GM12873 (cell line): Measurements from ENCODE around the gene ERC2.

Experiments
- CTCF ChIP-seq: IDR thresholded peaks from 2 replicates; pipeline ENCODE4 v1.5.1; 2012; ENCODE audit warnings: low read depth, mild to moderate bottlenecking, moderate library complexity, low read length, control low read depth; ENCODE audit not compliant: insufficient read depth; ENCODE audit errors: missing control alignments

ERC2 gene

GRCh38 chr3:55481744-55482495 is 986.3 kb downstream of the ERC2 start:
- no peak for TF ChIP-seq CTCF

- no peak for TF ChIP-seq CTCF
Measured at GRCh38 chr3:55480911-55481743, 987.1 kb downstream of the ERC2 start.

- no peak for TF ChIP-seq CTCF
Measured at GRCh38 chr3:55477306-55478303, 990.7 kb downstream of the ERC2 start.

GRCh38 chr3:55476515-55476914 is 991.8 kb downstream of the ERC2 start:
- no peak for TF ChIP-seq CTCF

GRCh38 chr3:55474213-55474632 is 994.0 kb downstream of the ERC2 start:
- TF ChIP-seq CTCF = no peak

GRCh38 chr3:55473788-55474187 is 994.5 kb downstream of the ERC2 start:
- TF ChIP-seq CTCF = no peak
